Lung (tissue), 12 donors: ENCODE measurements around the gene NUSAP1. TPM values are rescaled to one million over a fixed set of nuclear protein-coding genes. Genes with fewer than 3 reads are reported as not detected.
"Not testable (repeated sequence)": the region's sequence is repeated elsewhere in the genome, so short reads cannot be mapped to it uniquely, and the experiment has no call there.

Experiments
- ATAC-seq: fragments of 200-7000 bp; cut with Tn5 transposase; one replicate; pipeline ENCODE4 v1.9.1; 2020; ENCODE audit warnings: moderate number of reproducible peaks; ENCODE audit not compliant: insufficient read depth, low FRiP score
- DNase-seq, 3 donors: peaks; one replicate each; pipeline ENCODE4 v3.0.0-alpha.2; 2013 to 2017
- H3K27ac ChIP-seq, 2 donors: one replicate each; pipeline ENCODE4 v1.5.1; 2013; ENCODE audit warnings: mild to moderate bottlenecking in 2 of 2, moderate library complexity in 2 of 2, control low read depth in 1 of 2, inconsistent platforms in 1 of 2, low read depth in 1 of 2, low read length in 1 of 2
- H3K27me3 ChIP-seq, 3 donors: one replicate each; pipeline ENCODE4 v1.5.1; 2013; ENCODE audit warnings: low read length in 2 of 3; ENCODE audit not compliant: control insufficient read depth in 3 of 3, insufficient read depth in 3 of 3
- H3K36me3 ChIP-seq, 4 donors: one replicate each; pipeline ENCODE4 v1.5.1; 2013; ENCODE audit warnings: low read length in 4 of 4, mild to moderate bottlenecking in 1 of 4, moderate library complexity in 1 of 4; ENCODE audit not compliant: control insufficient read depth in 4 of 4, insufficient read depth in 4 of 4
- H3K4me1 ChIP-seq, 5 donors: one replicate each; pipeline ENCODE4 v1.5.1; 2013; ENCODE audit warnings: low read length in 5 of 5, mild to moderate bottlenecking in 2 of 5, moderate library complexity in 1 of 5; ENCODE audit not compliant: control insufficient read depth in 5 of 5, insufficient read depth in 5 of 5
- H3K4me3 ChIP-seq: one replicate; pipeline ENCODE4 v1.5.1; 2013; ENCODE audit warnings: mild to moderate bottlenecking, control low read depth, moderate library complexity
- H3K9ac ChIP-seq, 2 donors: one replicate each; pipeline ENCODE4 v1.5.1; 2013; ENCODE audit warnings: low read length in 2 of 2, control low read depth in 1 of 2; ENCODE audit not compliant: insufficient read depth in 1 of 2
- H3K9me3 ChIP-seq, 4 donors: one replicate each; pipeline ENCODE4 v1.5.1; 2013; ENCODE audit warnings: low read length in 3 of 4, mild to moderate bottlenecking in 1 of 4, moderate library complexity in 1 of 4; ENCODE audit not compliant: control insufficient read depth in 4 of 4, insufficient read depth in 3 of 4
- WGBS, 2 donors: extraction: QIAGEN DNeasy Blood & Tissue Kit; methylation state at CpG; one replicate each; pipeline ENCODE4 v1.1.7; 2013; 5-methylcytosine and 5-hydroxymethylcytosine counted together
- polyA plus RNA-seq, 2 donors: library from polyadenylated mRNA; stranded (reverse); fragments of 200-250 nt; gene quantifications; one replicate each; pipeline ENCODE4 v1.2.1, GENCODE V29; 2013
- total RNA-seq, 2 donors: library from RNA; depleted of rRNA in 1 of 2; stranded (reverse); fragments of >200 nt in 1 of 2; gene quantifications; one replicate each; pipeline ENCODE4 v1.2.1, GENCODE V29; 2014 to 2021
- TF ChIP-seq, protein P1 (sequence below): IDR thresholded peaks from 2 replicates; pipeline ENCODE4 v1.5.1; 2012; ENCODE audit warnings: mild to moderate bottlenecking; ENCODE audit errors: control extremely low read depth, extremely low read depth
- donor health status: control.
- donor health status: control.
- donor health status: Bipolar disorder and iron deficiency.
- donor health status: healthy.
- donor health status: DM: yes; HTN: yes; CAD: no.

The NUSAP1 gene
- total and polyA plus RNA-seq, 4 donors, result 3.7 to 24.1 (median 6.5) TPM

DNA sequence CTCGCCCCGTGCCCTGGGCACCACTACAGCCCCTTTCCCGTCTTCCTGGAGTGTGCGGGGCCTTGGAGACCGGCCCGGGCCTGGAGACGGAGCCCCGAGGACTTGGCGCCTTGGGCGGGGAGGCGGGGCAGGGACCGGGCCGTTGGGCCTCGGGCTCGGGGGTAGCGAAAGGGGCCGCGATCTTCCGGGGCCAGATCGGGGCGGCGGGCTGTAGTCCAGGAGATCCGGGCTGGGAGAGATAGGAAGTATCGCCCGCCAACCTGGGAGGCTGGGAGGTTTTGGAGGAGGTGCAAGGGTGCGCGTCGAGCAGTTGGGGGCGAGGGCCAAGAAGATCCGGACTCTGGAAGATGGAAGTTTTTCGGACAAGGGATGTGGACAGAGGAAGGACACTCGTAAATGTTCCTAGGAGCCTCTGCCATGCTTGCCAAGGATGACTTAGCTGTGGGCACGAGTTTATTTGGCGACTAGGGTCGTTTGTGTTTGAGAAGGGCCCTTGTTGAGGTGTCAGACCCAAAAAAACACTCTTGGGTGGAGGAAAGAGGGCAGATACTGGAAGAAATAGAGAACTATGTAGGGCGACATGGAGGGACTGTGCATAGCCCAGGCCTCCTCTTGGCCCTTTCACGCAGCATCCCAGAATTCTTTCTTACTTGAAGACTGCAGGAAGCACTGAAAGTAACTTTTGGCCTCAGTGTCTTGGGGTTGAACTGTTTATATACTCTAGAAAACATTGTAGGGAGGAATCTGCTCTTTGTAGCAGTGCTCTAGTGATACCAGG is 84.9 kb downstream of the NUSAP1 start:
- peak overlapping the region; percentile 78 to 92 for H3K27ac ChIP-seq
- H3K9me3 ChIP-seq, result no peaks in the 10 kb centered on the region
- peaks cover 0 to 10% (median 3%) of the 10 kb centered on the region in 5 donors for H3K4me1 ChIP-seq
- WGBS, 2 donors, result 0% methylated on average over 37 of the region's 37 CpGs
- H3K9ac ChIP-seq, result peak overlapping the region; percentile 68 to 87
- TF ChIP-seq, protein P1, sequence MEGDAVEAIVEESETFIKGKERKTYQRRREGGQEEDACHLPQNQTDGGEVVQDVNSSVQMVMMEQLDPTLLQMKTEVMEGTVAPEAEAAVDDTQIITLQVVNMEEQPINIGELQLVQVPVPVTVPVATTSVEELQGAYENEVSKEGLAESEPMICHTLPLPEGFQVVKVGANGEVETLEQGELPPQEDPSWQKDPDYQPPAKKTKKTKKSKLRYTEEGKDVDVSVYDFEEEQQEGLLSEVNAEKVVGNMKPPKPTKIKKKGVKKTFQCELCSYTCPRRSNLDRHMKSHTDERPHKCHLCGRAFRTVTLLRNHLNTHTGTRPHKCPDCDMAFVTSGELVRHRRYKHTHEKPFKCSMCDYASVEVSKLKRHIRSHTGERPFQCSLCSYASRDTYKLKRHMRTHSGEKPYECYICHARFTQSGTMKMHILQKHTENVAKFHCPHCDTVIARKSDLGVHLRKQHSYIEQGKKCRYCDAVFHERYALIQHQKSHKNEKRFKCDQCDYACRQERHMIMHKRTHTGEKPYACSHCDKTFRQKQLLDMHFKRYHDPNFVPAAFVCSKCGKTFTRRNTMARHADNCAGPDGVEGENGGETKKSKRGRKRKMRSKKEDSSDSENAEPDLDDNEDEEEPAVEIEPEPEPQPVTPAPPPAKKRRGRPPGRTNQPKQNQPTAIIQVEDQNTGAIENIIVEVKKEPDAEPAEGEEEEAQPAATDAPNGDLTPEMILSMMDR, result no peak
- DNase-seq (peak in 2 of 3 donors; percentile 39 to 56), ATAC-seq (peak; percentile 29)
- H3K36me3 ChIP-seq, result no peaks in the 10 kb centered on the region
- no peaks in the 10 kb centered on the region for H3K27me3 ChIP-seq
- H3K4me3 ChIP-seq, result peak overlapping the region; percentile 99

DNA sequence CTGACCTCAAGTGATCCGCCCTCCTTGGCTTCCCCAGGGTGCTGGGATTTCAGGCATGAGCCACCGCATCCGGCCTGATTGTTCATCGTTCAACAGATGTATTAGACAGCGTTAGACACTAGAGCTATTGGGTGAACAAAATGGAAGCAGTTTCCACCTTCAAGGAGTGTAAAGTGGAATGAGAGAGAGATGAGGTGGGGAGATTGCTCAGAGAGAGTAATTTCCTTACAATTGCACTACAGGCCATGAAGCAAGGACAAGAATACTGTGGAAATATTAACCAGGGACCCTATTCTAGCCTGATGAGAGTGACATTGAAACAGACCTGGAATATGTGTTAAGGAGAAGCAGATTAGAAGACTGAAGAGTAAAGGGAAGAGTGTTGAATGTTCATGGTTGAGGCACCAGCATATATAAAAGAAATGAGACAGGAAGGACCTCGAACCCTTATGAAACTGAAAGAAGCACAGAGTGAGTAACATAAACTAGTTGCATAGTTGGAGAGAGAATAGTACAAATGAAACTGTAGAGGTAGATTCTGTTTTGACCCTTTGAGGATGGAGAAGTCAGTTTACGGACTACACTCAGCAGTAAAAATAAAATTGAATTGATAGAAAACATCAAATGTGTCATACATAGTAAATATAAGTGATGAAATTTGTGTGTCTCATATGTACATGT is 91.4 kb downstream of the NUSAP1 start:
- no peak for ATAC-seq
- 92 to 96% methylated on average over 7 of the region's 7 CpGs for WGBS, 2 donors

DNA sequence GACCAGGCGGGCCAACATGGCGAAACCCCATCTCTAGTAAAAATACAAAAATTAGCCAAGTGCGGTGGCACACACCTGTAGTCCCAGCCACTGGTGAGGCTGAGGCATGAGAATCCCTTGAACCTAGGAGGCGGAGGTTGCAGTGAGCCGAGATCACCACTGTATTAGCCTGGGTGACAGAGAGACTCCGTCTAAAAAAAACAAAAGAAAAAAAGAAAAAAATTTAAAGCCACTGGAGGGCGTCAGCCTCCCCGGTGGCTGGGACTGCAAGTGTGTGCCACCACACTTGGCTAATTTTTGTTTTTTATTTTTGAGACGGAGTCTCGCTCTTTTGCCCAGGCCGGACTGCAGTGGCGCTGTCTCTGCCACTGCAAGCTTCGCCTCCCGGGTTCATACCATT is 92.1 kb downstream of the NUSAP1 start:
- H3K36me3 ChIP-seq, result peaks cover 0 to 4% (median under 1%) of the 10 kb centered on the region in 4 donors
- no peaks in the 10 kb centered on the region for H3K9me3 ChIP-seq
- no peak overlapping the region for H3K9ac ChIP-seq
- no peak for DNase-seq
- H3K27ac ChIP-seq, result no peak overlapping the region
- 96 to 98% methylated on average over 14 of the region's 14 CpGs for WGBS, 2 donors
- no peak overlapping the region for H3K4me3 ChIP-seq
- no peaks in the 10 kb centered on the region for H3K4me1 ChIP-seq
- no peaks in the 10 kb centered on the region for H3K27me3 ChIP-seq
- ATAC-seq, result no peak
- TF ChIP-seq, protein P1, result no peak

More for the DNA sequence above, 91.4 kb downstream of the NUSAP1 start:
- Histone ChIP-seq H3K4me3 (no peak overlapping the region), H3K9ac (no peak overlapping the region), H3K4me1 (peaks cover 0 to 2% (median 0%) of the 10 kb centered on the region in 5 donors), H3K27ac (no peak overlapping the region), H3K27me3 (no peaks in the 10 kb centered on the region), H3K36me3 (peaks cover 0 to 4% (median under 1%) of the 10 kb centered on the region in 4 donors), H3K9me3 (no peaks in the 10 kb centered on the region)
- TF ChIP-seq, protein P1, result no peak
- no peak for DNase-seq

DNA sequence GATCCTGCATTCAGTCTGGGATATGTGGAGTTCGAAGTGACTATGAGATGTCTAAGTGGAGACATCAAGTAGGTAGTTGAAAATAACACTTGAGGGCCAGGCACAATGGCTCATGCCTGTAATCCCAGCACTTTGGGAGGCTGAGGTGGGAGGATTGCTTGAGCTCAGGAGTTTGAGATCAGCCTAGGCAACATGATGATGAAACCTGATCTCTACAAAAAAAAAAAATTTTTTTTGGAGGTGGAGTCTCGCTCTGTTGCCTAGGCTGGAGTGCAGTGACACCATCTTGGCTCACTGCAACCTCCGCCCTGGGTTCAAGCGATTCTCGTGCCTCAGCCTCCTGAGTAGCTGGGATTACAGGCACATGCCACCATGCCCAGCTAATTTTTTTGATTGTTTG is 93.2 kb downstream of the NUSAP1 start:
- not testable (repeated sequence) for H3K27me3 ChIP-seq, H3K9ac ChIP-seq, ATAC-seq, H3K9me3 ChIP-seq, H3K4me1 ChIP-seq, DNase-seq, H3K4me3 ChIP-seq, H3K27ac ChIP-seq, H3K36me3 ChIP-seq
- 94 to 96% methylated on average over 5 of the region's 5 CpGs for WGBS, 2 donors
